ENCODE results near the gene MLPH. TPM values are rescaled to one million over a fixed set of nuclear protein-coding genes. Genes with fewer than 3 reads are reported as not detected.

MLPH gene
- total and polyA plus RNA-seq, 9 of the 15 experiments (the other 6 are each of a cell fraction or from before 2014, with no cell fraction given): 0.22 TPM; not detected in 8

DNA sequence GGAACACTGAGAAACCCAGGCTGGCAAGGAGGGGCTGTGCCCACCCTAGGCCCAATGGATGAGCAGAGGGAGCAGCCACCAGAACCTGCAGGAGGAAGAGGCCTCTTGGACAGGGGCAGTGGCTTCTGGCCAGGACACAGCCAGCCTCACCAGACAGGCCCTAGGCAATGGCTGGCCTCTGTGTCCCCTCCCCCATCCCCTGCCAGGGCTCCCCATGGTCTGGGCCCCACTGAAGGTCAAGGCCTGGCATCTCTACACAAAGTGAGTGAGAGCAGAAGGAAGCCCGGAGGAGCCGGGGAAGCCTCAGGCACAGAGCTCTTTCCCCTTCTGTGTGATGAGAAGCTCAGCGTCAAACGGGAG, 85.7 kb downstream of the MLPH start:
- WGBS (ENCODE audit: insufficient coverage, low coverage, missing lambda C conversion rate): 37% methylated on average over 4 of the region's 4 CpGs
- H3K27me3 ChIP-seq (ENCODE audit: control insufficient read depth in 2 of 2, insufficient read depth in 2 of 2, low read length in 2 of 2): peaks cover under 1 to 46% of the 10 kb centered on the region in 2 experiments; a peak in 4 of 5 replicates
- no peaks in the 10 kb centered on the region for H3K36me3 ChIP-seq (ENCODE audit: control insufficient read depth, insufficient read depth, low read length)
- no peaks in the 10 kb centered on the region for H3K9me3 ChIP-seq (replicated peaks; ENCODE audit: control insufficient read depth, insufficient read depth, low read depth, low read length)
- in situ Hi-C loops (cut with MboI) (loop anchor here (5.0 to 10.0 kb wide), 2 partner anchors 60 to 418 kb away; no protein-coding TSS in a partner anchor), intact Hi-C loops (cut with micrococcal nuclease) (loop anchor here (1.0 kb wide), 2 partner anchors 60 to 418 kb away; no protein-coding TSS in a partner anchor)
- no peak overlapping the region for H3K9ac ChIP-seq (ENCODE audit: insufficient read depth in 1 of 2, low read depth in 2 of 2, low read length in 2 of 2)
- H3K4me3 ChIP-seq: no peak overlapping the region
- FAIRE-seq (no peak), DNase-seq (ENCODE audit: extremely low read depth in 1 of 4, low spot score in 3 of 4) (no peak), ATAC-seq (no peak)
- no peaks in the 10 kb centered on the region for H3K9me1 ChIP-seq (ENCODE audit: control insufficient read depth, insufficient read depth, low read length)
- ChIA-PET POLR2A (interaction anchor here (1.2 kb wide), 1 partner anchor 64 kb away, joined by 3 read pairs; no protein-coding TSS in a partner anchor), CTCF (ENCODE audit: low intra/inter-chr PET ratio) (interaction anchor here (2.6 kb wide), 1 partner anchor 60 kb away, joined by 51 read pairs; no protein-coding TSS in a partner anchor)
- no peak overlapping the region for H3K27ac ChIP-seq (ENCODE audit: extremely low read depth, low read depth, low read length)
- H3K4me2 ChIP-seq (ENCODE audit: insufficient read depth, low read length): no peak overlapping the region
- no peaks in the 10 kb centered on the region for H4K20me1 ChIP-seq (replicated peaks; ENCODE audit: control insufficient read depth, insufficient read depth, low read length)
- no TSS peak for BruUV-seq (replicated peaks)
- TF ChIP-seq ARHGAP35 (IDR thresholded peaks at IDR 0.05; ENCODE audit: partially characterized antibody): no peak
- TF ChIP-seq RFX5 (IDR thresholded peaks at IDR 0.05; ENCODE audit: low read depth, low read length): no peak
- no peak for TF ChIP-seq EWSR1 (IDR thresholded peaks at IDR 0.05; ENCODE audit: borderline replicate concordance, low read depth, partially characterized antibody)
- TF ChIP-seq, protein P1, sequence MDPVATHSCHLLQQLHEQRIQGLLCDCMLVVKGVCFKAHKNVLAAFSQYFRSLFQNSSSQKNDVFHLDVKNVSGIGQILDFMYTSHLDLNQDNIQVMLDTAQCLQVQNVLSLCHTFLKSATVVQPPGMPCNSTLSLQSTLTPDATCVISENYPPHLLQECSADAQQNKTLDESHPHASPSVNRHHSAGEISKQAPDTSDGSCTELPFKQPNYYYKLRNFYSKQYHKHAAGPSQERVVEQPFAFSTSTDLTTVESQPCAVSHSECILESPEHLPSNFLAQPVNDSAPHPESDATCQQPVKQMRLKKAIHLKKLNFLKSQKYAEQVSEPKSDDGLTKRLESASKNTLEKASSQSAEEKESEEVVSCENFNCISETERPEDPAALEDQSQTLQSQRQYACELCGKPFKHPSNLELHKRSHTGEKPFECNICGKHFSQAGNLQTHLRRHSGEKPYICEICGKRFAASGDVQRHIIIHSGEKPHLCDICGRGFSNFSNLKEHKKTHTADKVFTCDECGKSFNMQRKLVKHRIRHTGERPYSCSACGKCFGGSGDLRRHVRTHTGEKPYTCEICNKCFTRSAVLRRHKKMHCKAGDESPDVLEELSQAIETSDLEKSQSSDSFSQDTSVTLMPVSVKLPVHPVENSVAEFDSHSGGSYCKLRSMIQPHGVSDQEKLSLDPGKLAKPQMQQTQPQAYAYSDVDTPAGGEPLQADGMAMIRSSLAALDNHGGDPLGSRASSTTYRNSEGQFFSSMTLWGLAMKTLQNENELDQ (CRISPR knock-in tag; IDR thresholded peaks at IDR 0.05; ENCODE audit: borderline replicate concordance): no peak
- TF ChIP-seq ZNF75A (CRISPR knock-in tag; IDR thresholded peaks at IDR 0.05): no peak
- no peak for TF ChIP-seq NELFE (IDR thresholded peaks at IDR 0.05; ENCODE audit: insufficient read depth, insufficient read length)
- no peak for TF ChIP-seq HDAC2 (IDR thresholded peaks at IDR 0.05)
- TF ChIP-seq, protein P2, sequence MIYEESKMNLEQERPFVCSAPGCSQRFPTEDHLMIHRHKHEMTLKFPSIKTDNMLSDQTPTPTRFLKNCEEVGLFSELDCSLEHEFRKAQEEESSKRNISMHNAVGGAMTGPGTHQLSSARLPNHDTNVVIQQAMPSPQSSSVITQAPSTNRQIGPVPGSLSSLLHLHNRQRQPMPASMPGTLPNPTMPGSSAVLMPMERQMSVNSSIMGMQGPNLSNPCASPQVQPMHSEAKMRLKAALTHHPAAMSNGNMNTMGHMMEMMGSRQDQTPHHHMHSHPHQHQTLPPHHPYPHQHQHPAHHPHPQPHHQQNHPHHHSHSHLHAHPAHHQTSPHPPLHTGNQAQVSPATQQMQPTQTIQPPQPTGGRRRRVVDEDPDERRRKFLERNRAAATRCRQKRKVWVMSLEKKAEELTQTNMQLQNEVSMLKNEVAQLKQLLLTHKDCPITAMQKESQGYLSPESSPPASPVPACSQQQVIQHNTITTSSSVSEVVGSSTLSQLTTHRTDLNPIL (CRISPR knock-in tag; IDR thresholded peaks at IDR 0.05): no peak
- TF ChIP-seq ZNF124 (CRISPR knock-in tag; IDR thresholded peaks at IDR 0.05): no peak
- TF ChIP-seq, protein P3, sequence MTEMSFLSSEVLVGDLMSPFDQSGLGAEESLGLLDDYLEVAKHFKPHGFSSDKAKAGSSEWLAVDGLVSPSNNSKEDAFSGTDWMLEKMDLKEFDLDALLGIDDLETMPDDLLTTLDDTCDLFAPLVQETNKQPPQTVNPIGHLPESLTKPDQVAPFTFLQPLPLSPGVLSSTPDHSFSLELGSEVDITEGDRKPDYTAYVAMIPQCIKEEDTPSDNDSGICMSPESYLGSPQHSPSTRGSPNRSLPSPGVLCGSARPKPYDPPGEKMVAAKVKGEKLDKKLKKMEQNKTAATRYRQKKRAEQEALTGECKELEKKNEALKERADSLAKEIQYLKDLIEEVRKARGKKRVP (CRISPR knock-in tag; IDR thresholded peaks at IDR 0.05): no peak
- no peak for TF ChIP-seq NBN (IDR thresholded peaks at IDR 0.05; ENCODE audit: low read depth)
- no peaks in the 10 kb centered on the region for H3K79me2 ChIP-seq (ENCODE audit: control insufficient read depth, insufficient read depth, low read length)
- H3K4me1 ChIP-seq (replicated peaks in 1 of 2; ENCODE audit: control insufficient read depth in 2 of 2, insufficient read depth in 2 of 2, low read length in 2 of 2): peaks cover 0 to 3% of the 10 kb centered on the region in 2 experiments; a peak in 1 of 5 replicates
- H2AFZ ChIP-seq (ENCODE audit: low read depth, low read length): no peak overlapping the region

All from K562 (cell line).